ENCODE measurements around the gene C2CD4C.

GRCh38 chr19:428149-428548 lies 19.2 kb upstream of the C2CD4C start:
- TF ChIP-seq POLR2AphosphoS5 (IDR thresholded peaks at IDR 0.05) (no peak), CTCF (IDR thresholded peaks at IDR 0.05) (no peak), POLR2A (IDR thresholded peaks at IDR 0.05) (no peak)
